SU-DHL-6 (cell line): Measurements from ENCODE around the gene NUP50.

Experiments
- H2AFZ ChIP-seq: fragments of 200-600 bp; sonication (generic); 2 replicates; pipeline ENCODE4 v1.6.1; 2014; ENCODE audit warnings: low read depth, mild to moderate bottlenecking, moderate library complexity, mixed read lengths, antibody characterized with exemption, low read length; ENCODE audit not compliant: severe bottlenecking
- H3F3A ChIP-seq: fragments of 200-600 bp; shearing (Covaris generic); 2 replicates; pipeline ENCODE4 v1.6.0; 2016; ENCODE audit warnings: antibody characterized with exemption, mild to moderate bottlenecking; ENCODE audit not compliant: insufficient read depth
- H3K27ac ChIP-seq: fragments of 200-600 bp; sonication (generic); 2 replicates; pipeline ENCODE4 v1.5.1; 2016; ENCODE audit warnings: low read depth, mild to moderate bottlenecking, low read length, moderate library complexity, mixed read lengths
- H3K27me3 ChIP-seq: fragments of 200-600 bp; sonication (generic), shearing (Covaris generic); 2 replicates; pipeline ENCODE4 v1.6.0; 2014; ENCODE audit warnings: mild to moderate bottlenecking, low read length
- H3K36me3 ChIP-seq: fragments of 200-600 bp; sonication (generic); 2 replicates; pipeline ENCODE4 v1.6.1; 2014; ENCODE audit warnings: mild to moderate bottlenecking, low read length, mixed read lengths
- H3K4me2 ChIP-seq: fragments of 300-600, 200-600 bp; shearing (Covaris generic), sonication (generic); 2 replicates; pipeline ENCODE4 v1.6.0; 2014; ENCODE audit warnings: low read length, low read depth, mild to moderate bottlenecking; ENCODE audit not compliant: poor library complexity, severe bottlenecking
- H3K4me3 ChIP-seq: fragments of 200-600 bp; sonication (generic); 2 replicates; pipeline ENCODE4 v1.5.1; 2014; ENCODE audit warnings: antibody characterized with exemption, low read length, mild to moderate bottlenecking, mixed read lengths; ENCODE audit not compliant: insufficient read depth, poor library complexity, severe bottlenecking
- H3K79me2 ChIP-seq: fragments of 200-600 bp; sonication (generic); 2 replicates; pipeline ENCODE4 v1.6.1; 2014; ENCODE audit warnings: mild to moderate bottlenecking, low read length, moderate library complexity; ENCODE audit not compliant: insufficient read depth
- H3K9ac ChIP-seq: fragments of 200-600 bp; sonication (generic); 2 replicates; pipeline ENCODE4 v1.7.0; 2014; ENCODE audit warnings: mild to moderate bottlenecking, low read length
- H3K9me2 ChIP-seq: fragments of 200-600 bp; sonication (generic); replicated peaks from 2 replicates; pipeline ENCODE4 v1.6.1; 2014; ENCODE audit warnings: low read length; ENCODE audit not compliant: insufficient read depth
- H3K9me3 ChIP-seq: fragments of 200-600 bp; sonication (generic); 2 replicates; pipeline ENCODE4 v1.6.1; 2014; ENCODE audit warnings: low read length, mixed read lengths; ENCODE audit not compliant: insufficient read depth
- H4K20me1 ChIP-seq: fragments of 200-600 bp; sonication (generic); 2 replicates; pipeline ENCODE4 v1.6.1; 2014; ENCODE audit warnings: low read depth, mild to moderate bottlenecking, antibody characterized with exemption, low read length, moderate library complexity, mixed read lengths
- CTCF ChIP-seq: fragments of 200-600 bp; sonication (generic); IDR thresholded peaks from one replicate; pipeline ENCODE4 v1.5.1; 2017; ENCODE audit warnings: antibody characterized with exemption, mild to moderate bottlenecking, low read length, moderate library complexity; ENCODE audit not compliant: insufficient read depth, poor library complexity, severe bottlenecking
- EZH2phosphoT487 ChIP-seq: fragments of 200-600 bp; sonication (generic), shearing (Covaris generic); conservative IDR thresholded peaks from 2 replicates; pipeline ENCODE4 v1.6.1; 2018; ENCODE audit warnings: mild to moderate bottlenecking, antibody characterized with exemption, low read length, moderate library complexity, mixed read lengths

NUP50 gene

GRCh38 chr22:45207981-45208664 is 44.4 kb downstream of the NUP50 start:
- H3K4me2 ChIP-seq, result no peak overlapping the region
- no peaks in the 10 kb centered on the region for H3K79me2 ChIP-seq
- H3K36me3 ChIP-seq, result no peaks in the 10 kb centered on the region
- no peak overlapping the region for H2AFZ ChIP-seq
- no peaks in the 10 kb centered on the region for H3K9me3 ChIP-seq
- H3K4me3 ChIP-seq, result no peak overlapping the region
- no peak overlapping the region for H3K27ac ChIP-seq
- H3K9ac ChIP-seq, result no peak overlapping the region
- H3K27me3 ChIP-seq, result no peaks in the 10 kb centered on the region
- no peak for TF ChIP-seq EZH2phosphoT487
- TF ChIP-seq CTCF, result no peak
- H3F3A ChIP-seq, result no peaks in the 10 kb centered on the region
- H4K20me1 ChIP-seq, result no peaks in the 10 kb centered on the region
- H3K9me2 ChIP-seq, result no peaks in the 10 kb centered on the region

GRCh38 chr22:45208696-45208992 is 44.9 kb downstream of the NUP50 start:
- Histone ChIP-seq H3K9me2 (no peaks in the 10 kb centered on the region), H4K20me1 (no peaks in the 10 kb centered on the region), H3K9me3 (no peaks in the 10 kb centered on the region), H3K27me3 (no peaks in the 10 kb centered on the region), H3K79me2 (no peaks in the 10 kb centered on the region), H3K4me3 (no peak overlapping the region), H2AFZ (no peak overlapping the region), H3K36me3 (no peaks in the 10 kb centered on the region), H3K4me2 (no peak overlapping the region), H3F3A (no peaks in the 10 kb centered on the region), H3K9ac (no peak overlapping the region), H3K27ac (no peak overlapping the region)
- TF ChIP-seq EZH2phosphoT487, result no peak
- TF ChIP-seq CTCF, result no peak

- H3K9me3 ChIP-seq, result no peaks in the 10 kb centered on the region
Measured at GRCh38 chr22:45208993-45209838, 45.5 kb downstream of the NUP50 start.

More at GRCh38 chr22:45208993-45209838, 45.5 kb downstream of the NUP50 start:
- H3K27me3 ChIP-seq, result no peaks in the 10 kb centered on the region
- no peak overlapping the region for H3K9ac ChIP-seq
- H3K4me3 ChIP-seq, result no peak overlapping the region
- H3K9me2 ChIP-seq, result no peaks in the 10 kb centered on the region
- H3K4me2 ChIP-seq, result no peak overlapping the region
- H4K20me1 ChIP-seq, result no peaks in the 10 kb centered on the region
- TF ChIP-seq EZH2phosphoT487 (no peak), CTCF (peak; percentile 55)
- H3F3A ChIP-seq, result no peaks in the 10 kb centered on the region
- H2AFZ ChIP-seq, result no peak overlapping the region
- no peaks in the 10 kb centered on the region for H3K79me2 ChIP-seq
- H3K36me3 ChIP-seq, result no peaks in the 10 kb centered on the region
- H3K27ac ChIP-seq, result no peak overlapping the region
